KMS-11 (cell line): Measurements from ENCODE around the gene UROS.

Experiments used
- H2AFZ ChIP-seq: fragments of 200-600 bp; sonication (generic); 2 replicates; pipeline ENCODE4 v1.6.1; 2016; ENCODE audit warnings: antibody characterized with exemption, mixed run types, low read depth
- H3K27ac ChIP-seq: fragments of 200-600 bp; sonication (generic); 2 replicates; pipeline ENCODE4 v1.6.1; 2016; ENCODE audit warnings: mild to moderate bottlenecking, mixed run types
- H3K27me3 ChIP-seq: fragments of 200-600 bp; sonication (generic); 2 replicates; pipeline ENCODE4 v1.6.1; 2017; ENCODE audit warnings: mild to moderate bottlenecking, low read depth, mixed run types, moderate library complexity; ENCODE audit not compliant: insufficient read depth
- H3K36me3 ChIP-seq: fragments of 200-600 bp; sonication (generic); 2 replicates; pipeline ENCODE4 v1.6.1; 2017; ENCODE audit warnings: mild to moderate bottlenecking, mixed run types; ENCODE audit not compliant: insufficient read depth
- H3K4me1 ChIP-seq: fragments of 200-600 bp; sonication (generic); 2 replicates; pipeline ENCODE4 v1.6.1; 2016; ENCODE audit warnings: mild to moderate bottlenecking, low read depth, mixed run types; ENCODE audit not compliant: poor library complexity, severe bottlenecking
- H3K4me2 ChIP-seq: fragments of 200-600 bp; sonication (generic); 2 replicates; pipeline ENCODE4 v1.7.0; 2016; ENCODE audit warnings: mild to moderate bottlenecking, mixed run types
- H3K4me3 ChIP-seq: fragments of 200-600 bp; sonication (generic); IDR thresholded peaks from 2 replicates; pipeline ENCODE4 v1.6.1; 2017; ENCODE audit warnings: low read depth, low read length, mixed read lengths; ENCODE audit not compliant: insufficient read depth
- H3K79me2 ChIP-seq: fragments of 200-600 bp; sonication (generic); 2 replicates; pipeline ENCODE4 v1.6.1; 2016; ENCODE audit warnings: low read depth, mixed run types; ENCODE audit not compliant: insufficient read depth
- H3K9ac ChIP-seq: fragments of 200-600 bp; sonication (generic); 2 replicates; pipeline ENCODE4 v1.6.1; 2016; ENCODE audit warnings: mild to moderate bottlenecking, mixed run types
- H4K20me1 ChIP-seq: fragments of 200-600 bp; sonication (generic); 2 replicates; pipeline ENCODE4 v1.6.1; 2016; ENCODE audit warnings: mild to moderate bottlenecking, mixed run types; ENCODE audit not compliant: insufficient read depth
- CTCF ChIP-seq: fragments of 200-600 bp; sonication (generic); conservative IDR thresholded peaks from 2 replicates; pipeline ENCODE4 v1.6.1; 2017; ENCODE audit warnings: low read depth, mild to moderate bottlenecking, antibody characterized with exemption, low read length, moderate library complexity, mixed read lengths

The UROS gene

GRCh38 chr10:125782616-125783015 is 40.4 kb downstream of the UROS start:
- no peak overlapping the region for H3K4me2 ChIP-seq
- H3K27me3 ChIP-seq, result no peaks in the 10 kb centered on the region
- no peak overlapping the region for H3K27ac ChIP-seq
- no peaks in the 10 kb centered on the region for H3K36me3 ChIP-seq
- no peak overlapping the region for H2AFZ ChIP-seq
- H4K20me1 ChIP-seq, result no peaks in the 10 kb centered on the region
- no peak overlapping the region for H3K9ac ChIP-seq
- no peak overlapping the region for H3K4me3 ChIP-seq
- TF ChIP-seq CTCF, result no peak
- H3K79me2 ChIP-seq, result no peaks in the 10 kb centered on the region
- no peaks in the 10 kb centered on the region for H3K4me1 ChIP-seq

DNA sequence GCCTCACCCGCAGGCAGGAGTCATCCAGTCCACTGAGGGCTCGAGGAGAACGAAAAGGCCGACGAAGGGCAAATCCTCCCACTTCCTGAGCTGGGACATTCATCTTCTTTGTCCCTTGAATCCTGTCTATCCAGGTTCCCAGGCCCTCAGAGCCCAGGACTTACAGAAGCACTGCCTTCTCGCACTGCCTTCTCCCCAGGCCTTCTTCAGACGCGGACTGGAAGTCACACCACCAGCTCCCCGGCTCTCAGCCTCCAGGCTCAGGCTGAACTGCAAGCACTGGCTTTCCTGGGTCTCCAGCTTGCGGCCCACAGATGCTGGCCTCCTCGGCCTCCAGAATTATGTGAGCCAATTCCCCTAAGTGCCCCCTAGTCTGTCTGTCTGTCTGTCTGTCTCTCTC is 41.0 kb downstream of the UROS start:
- H3K4me3 ChIP-seq, result no peak overlapping the region
- no peaks in the 10 kb centered on the region for H3K4me1 ChIP-seq
- H3K27me3 ChIP-seq, result no peaks in the 10 kb centered on the region
- no peaks in the 10 kb centered on the region for H3K36me3 ChIP-seq
- no peak overlapping the region for H2AFZ ChIP-seq
- TF ChIP-seq CTCF, result no peak
- H4K20me1 ChIP-seq, result no peaks in the 10 kb centered on the region
- no peak overlapping the region for H3K27ac ChIP-seq
- no peak overlapping the region for H3K4me2 ChIP-seq
- no peaks in the 10 kb centered on the region for H3K79me2 ChIP-seq
- H3K9ac ChIP-seq, result no peak overlapping the region

DNA sequence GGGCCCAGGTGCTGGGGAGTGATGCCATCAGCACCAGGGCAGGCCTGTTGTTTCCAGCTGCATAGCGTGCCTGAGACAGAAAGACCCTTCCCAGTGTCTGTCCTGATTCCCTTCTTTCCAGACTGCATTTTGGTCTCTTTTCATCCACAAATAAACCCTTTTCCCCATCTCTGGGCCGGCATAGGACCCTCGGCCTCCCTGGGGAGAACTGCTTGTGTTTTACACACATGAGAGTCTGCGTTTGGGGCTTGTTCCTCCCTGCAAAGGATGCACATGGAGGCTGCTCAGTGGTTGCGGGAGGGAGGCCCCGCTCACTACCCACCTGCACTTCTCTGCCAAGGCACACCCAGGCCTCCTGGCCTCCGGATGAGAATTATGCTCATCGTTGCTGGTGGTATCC is 41.7 kb downstream of the UROS start:
- Histone ChIP-seq H3K27me3 (no peaks in the 10 kb centered on the region), H3K4me2 (no peak overlapping the region), H3K4me1 (no peaks in the 10 kb centered on the region), H3K27ac (no peak overlapping the region), H3K9ac (no peak overlapping the region), H4K20me1 (no peaks in the 10 kb centered on the region), H2AFZ (no peak overlapping the region), H3K36me3 (no peaks in the 10 kb centered on the region), H3K4me3 (no peak overlapping the region), H3K79me2 (no peaks in the 10 kb centered on the region)
- TF ChIP-seq CTCF, result no peak

DNA sequence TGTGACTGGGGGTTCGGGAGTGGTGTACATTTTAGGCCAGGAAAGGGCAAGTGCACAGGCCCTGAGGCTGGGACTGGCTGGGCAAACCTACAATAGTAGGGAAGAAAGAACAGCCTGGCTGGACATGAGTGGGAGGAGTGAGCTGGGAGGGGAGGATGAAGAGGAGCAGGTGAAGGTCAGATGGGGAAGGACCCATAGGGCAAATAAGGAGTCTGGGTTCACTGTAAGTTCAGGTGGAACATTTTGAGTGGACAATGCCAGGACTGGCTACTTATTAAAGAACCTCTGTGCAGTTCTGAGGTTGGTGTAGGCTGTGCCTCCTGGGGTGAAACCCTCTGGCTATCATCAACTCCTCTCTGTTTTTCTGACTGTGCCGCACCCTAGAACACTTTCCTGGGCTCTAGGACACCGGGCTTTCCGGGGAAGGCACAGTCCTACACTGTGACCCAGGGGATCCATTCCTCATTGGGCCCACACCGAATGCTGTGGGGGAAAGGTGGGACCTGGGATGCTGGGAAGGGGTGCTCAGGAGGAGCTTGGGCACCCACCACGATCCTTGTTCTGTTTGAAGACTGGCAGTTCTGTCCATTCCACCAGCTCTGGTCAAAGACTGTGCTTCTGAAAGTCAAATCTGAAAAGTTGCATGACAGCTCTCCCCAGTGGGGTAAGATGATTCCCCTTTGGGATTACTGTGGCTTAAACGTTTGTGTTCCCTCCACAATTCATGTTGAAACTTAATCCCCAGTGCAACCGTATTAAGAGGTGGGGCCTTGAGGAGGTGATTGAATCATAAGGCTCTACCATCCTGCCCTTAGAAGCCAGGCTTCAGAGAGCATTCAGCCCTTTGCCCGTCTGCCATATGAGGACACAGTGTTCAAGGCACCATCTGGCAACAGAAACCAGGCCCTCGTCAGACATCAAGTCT is 43.4 kb downstream of the UROS start:
- Histone ChIP-seq H3K4me3 (no peak overlapping the region), H3K4me1 (no peaks in the 10 kb centered on the region), H3K36me3 (no peaks in the 10 kb centered on the region), H4K20me1 (no peaks in the 10 kb centered on the region), H3K79me2 (no peaks in the 10 kb centered on the region), H3K27me3 (no peaks in the 10 kb centered on the region), H3K9ac (no peak overlapping the region), H3K27ac (no peak overlapping the region), H2AFZ (no peak overlapping the region), H3K4me2 (no peak overlapping the region)
- TF ChIP-seq CTCF, result no peak
